Neuron (in vitro differentiated cells): ENCODE data around the gene VAV2.

Experiments
- H2AFZ ChIP-seq: one replicate; pipeline ENCODE4 v1.6.1; 2013; ENCODE audit warnings: low read depth, mild to moderate bottlenecking, inconsistent platforms, low read length, moderate library complexity
- H3K27me3 ChIP-seq: one replicate; pipeline ENCODE4 v1.6.1; 2013; ENCODE audit warnings: low read length; ENCODE audit not compliant: insufficient read depth
- H3K36me3 ChIP-seq: one replicate; pipeline ENCODE4 v1.6.1; 2013; ENCODE audit warnings: low read length; ENCODE audit not compliant: insufficient read depth
- H3K4me1 ChIP-seq: one replicate; pipeline ENCODE4 v1.6.1; 2013; ENCODE audit warnings: low read length; ENCODE audit not compliant: insufficient read depth
- H3K4me3 ChIP-seq: 2 replicates; pipeline ENCODE4 v1.5.1; 2013; ENCODE audit warnings: mild to moderate bottlenecking, low read length, moderate library complexity
- H3K9me3 ChIP-seq: one replicate; pipeline ENCODE4 v1.6.1; 2013; ENCODE audit warnings: low read length

Gene VAV2

DNA sequence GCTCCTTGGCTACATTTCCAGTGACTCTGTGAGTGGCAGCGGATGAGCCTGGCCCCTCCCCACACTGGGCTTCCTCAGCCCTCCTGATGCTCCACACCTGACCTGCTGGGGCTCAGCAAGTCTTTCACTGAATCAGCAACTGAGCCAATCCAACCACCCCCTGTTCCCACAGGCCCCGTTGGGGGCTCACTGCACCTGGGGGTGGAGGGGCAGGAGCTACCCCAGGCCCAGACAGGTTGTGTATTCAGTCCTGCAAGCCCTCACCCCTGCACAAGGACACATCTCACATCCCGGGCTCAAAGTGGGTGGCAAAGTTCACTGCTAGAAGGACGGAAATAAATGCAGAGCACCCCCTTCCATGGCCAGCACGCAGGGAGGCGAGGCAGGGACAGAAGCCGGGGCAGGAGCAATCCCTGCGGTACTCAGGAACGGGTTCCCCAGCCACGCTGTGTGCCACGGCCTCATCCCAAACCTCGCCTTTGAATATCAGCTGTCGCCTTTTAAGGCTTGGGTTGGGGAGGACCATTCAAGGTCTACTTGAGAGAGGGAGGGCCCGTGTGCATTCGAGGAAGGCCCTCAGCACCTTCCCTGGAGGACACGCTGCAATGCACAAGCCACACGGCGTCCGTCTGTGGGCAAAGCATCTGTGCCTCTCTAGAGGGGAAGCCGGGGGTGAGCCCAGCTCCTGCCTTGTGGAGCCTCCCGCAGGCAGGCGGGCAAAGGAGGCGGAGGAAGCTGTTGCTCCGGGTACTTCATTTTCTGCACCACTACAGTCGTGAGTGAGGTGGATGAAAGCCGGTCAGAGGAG lies 179.0 kb downstream of the VAV2 start:
- Histone ChIP-seq H2AFZ (no peak overlapping the region), H3K9me3 (no peaks in the 10 kb centered on the region), H3K36me3 (peaks cover 43% of the 10 kb centered on the region), H3K27me3 (no peaks in the 10 kb centered on the region), H3K4me1 (no peaks in the 10 kb centered on the region), H3K4me3 (no peak overlapping the region)

DNA sequence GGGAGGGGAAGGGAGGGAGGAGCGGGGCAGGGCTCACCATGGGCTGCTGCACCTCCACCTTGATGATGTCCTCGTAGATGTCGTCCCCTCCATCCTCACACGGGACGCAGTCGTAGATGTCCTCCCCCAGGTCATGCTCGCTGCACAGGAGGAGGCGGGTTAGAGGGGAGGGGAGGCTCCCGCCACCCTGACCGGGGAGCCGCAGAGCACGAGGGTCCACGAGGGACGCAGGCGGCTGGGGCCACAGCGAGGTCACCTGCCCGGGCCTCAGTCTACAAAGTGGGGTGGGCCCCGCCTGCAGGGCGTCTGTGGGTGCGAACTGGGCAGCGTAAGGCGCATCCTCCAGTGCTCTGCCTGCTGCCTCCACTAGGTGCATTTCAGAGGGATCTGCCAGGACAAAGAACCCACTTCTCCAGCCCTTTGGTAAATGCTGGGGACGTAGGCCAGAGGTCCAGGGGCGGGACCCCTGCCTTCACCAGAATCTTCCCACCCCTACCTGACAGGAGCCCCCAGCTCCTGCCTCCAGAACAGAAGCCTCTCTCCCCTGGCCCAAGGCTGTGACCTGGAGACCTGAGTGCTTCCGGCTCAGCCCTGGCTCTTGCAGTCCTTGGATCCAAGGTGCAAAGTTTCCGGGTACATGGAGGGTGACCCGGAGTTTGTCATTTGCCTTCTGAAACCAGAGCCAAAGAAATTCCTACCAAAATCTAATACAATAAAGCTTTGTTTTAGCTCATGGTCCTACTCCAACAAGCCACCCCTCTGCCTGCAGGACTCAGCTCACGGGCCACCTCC lies 179.9 kb downstream of the VAV2 start:
- no peaks in the 10 kb centered on the region for H3K4me1 ChIP-seq
- no peak overlapping the region for H2AFZ ChIP-seq
- no peak overlapping the region for H3K4me3 ChIP-seq
- H3K27me3 ChIP-seq: no peaks in the 10 kb centered on the region
- H3K36me3 ChIP-seq: peaks cover 51% of the 10 kb centered on the region
- no peaks in the 10 kb centered on the region for H3K9me3 ChIP-seq

DNA sequence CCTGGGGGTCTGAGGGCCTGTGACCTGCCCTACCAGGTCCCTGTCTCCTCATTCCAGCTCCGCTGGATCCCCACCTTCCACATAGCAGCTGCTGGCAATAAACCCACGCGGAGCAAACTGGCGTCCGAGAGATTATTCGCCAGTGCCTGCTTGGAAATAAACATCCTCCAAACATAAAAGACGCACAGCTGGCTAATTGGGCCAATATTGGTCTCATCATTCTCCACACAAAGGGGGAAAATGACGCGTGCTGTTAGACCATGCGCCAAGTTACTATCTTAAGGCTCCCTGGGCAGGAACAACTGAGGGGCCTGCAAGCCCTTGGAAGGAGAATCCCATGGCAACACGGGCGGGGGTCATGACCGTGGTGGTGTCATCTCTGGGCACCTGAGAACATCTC lies 180.7 kb downstream of the VAV2 start:
- no peaks in the 10 kb centered on the region for H3K27me3 ChIP-seq
- H3K36me3 ChIP-seq: peaks cover 58% of the 10 kb centered on the region
- no peak overlapping the region for H2AFZ ChIP-seq
- no peaks in the 10 kb centered on the region for H3K4me1 ChIP-seq
- no peaks in the 10 kb centered on the region for H3K9me3 ChIP-seq
- H3K4me3 ChIP-seq: no peak overlapping the region

DNA sequence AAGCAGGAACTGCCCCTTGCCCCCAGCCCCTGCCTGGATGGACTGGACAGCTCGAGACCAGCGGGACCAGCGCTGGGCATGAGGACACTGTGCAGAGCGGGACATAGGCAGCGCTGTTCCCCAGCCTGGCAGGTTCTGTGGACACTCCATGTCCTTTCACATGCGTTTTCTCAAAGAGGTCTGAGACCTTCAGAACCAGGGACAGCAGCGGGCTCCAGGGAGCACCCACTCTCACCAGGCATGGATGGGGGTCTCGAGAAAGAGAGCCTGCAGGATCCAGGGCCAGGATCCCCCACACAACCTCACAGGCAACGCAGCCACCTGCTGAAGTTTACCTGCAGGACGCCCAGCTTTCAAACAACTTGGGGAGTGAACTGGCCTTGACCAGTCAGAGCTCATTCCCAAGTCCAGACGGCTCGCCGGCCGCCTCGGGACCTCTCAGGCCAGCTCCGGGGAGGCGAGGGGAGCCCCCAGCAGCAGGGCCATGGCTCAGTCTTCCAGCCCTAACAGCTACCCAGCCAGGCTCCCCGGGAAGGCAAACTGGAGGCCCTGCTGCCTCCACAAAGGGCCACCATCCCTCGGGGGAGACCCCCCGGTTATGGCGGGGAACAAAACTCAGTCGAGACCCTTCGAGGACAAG lies 181.4 kb downstream of the VAV2 start:
- H3K4me3 ChIP-seq: no peak overlapping the region
- no peaks in the 10 kb centered on the region for H3K4me1 ChIP-seq
- H2AFZ ChIP-seq: no peak overlapping the region
- H3K27me3 ChIP-seq: no peaks in the 10 kb centered on the region
- no peaks in the 10 kb centered on the region for H3K9me3 ChIP-seq
- H3K36me3 ChIP-seq: peaks cover 64% of the 10 kb centered on the region

DNA sequence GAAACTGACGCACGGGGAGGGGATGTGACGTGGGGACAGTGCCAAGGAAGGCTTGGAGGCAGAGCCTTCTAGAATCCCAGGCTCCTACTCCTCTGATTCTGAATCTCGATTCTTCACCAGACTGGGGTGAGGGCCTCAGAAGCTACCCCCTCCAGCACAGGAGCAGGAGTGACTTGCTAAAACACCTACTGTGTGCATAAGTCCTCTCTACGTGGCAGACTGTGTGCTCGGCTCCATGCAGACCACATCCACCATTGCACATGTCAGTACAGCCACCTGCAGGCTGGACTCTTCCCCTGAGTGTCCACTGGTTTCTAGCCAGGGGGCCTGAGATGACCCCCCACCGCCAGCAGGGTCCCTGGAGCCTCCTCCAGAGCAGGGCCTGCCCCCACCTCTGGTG lies 182.8 kb downstream of the VAV2 start:
- Histone ChIP-seq H3K4me3 (no peak overlapping the region), H3K27me3 (no peaks in the 10 kb centered on the region), H3K36me3 (peaks cover 68% of the 10 kb centered on the region), H3K4me1 (no peaks in the 10 kb centered on the region), H2AFZ (no peak overlapping the region), H3K9me3 (no peaks in the 10 kb centered on the region)

DNA sequence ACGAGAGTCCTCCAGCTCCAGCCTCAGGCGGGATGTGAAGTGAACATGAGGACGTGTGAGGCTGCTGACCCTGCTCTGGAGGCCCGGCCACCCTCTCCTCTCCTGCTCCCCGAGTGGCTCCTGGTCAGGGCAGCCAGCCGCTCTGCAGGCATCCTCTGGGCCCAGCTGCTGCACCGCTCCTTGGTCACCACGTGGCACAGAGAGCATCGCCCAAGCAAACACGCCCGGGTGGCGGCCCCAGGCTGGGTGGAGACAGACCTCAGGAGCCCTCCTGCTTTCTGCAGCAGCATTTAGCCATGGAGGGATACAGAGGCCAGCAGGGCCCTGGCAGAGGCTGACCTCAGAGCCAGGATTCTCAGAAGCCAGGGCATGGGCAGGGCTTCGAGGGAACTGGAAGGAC lies 184.3 kb downstream of the VAV2 start:
- Histone ChIP-seq H3K27me3 (no peaks in the 10 kb centered on the region), H3K4me3 (no peak overlapping the region), H2AFZ (no peak overlapping the region), H3K9me3 (no peaks in the 10 kb centered on the region), H3K36me3 (peaks cover 61% of the 10 kb centered on the region), H3K4me1 (no peaks in the 10 kb centered on the region)

DNA sequence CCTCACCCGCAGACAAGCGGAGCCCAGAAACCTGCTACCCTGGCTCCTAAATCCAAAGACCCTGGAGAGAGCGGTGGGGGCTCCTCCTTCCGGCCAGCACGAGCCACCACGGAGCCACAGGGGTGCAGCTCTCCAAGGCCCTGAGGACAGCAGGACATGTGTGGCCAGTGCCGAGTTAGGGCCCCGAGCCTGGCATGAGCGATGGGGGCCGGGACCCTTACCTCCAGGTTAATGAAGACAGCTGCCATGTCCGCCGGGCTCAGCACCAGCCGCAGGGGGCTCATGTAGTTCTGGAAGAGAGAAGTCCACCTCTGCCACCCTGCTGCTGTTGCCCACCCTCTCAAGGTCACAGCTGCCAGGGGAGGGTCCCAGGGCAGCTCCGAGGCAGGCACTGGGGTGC lies 185.1 kb downstream of the VAV2 start:
- H2AFZ ChIP-seq: no peak overlapping the region
- peaks cover 60% of the 10 kb centered on the region for H3K36me3 ChIP-seq
- no peaks in the 10 kb centered on the region for H3K27me3 ChIP-seq
- H3K9me3 ChIP-seq: no peaks in the 10 kb centered on the region
- no peak overlapping the region for H3K4me3 ChIP-seq
- no peaks in the 10 kb centered on the region for H3K4me1 ChIP-seq

DNA sequence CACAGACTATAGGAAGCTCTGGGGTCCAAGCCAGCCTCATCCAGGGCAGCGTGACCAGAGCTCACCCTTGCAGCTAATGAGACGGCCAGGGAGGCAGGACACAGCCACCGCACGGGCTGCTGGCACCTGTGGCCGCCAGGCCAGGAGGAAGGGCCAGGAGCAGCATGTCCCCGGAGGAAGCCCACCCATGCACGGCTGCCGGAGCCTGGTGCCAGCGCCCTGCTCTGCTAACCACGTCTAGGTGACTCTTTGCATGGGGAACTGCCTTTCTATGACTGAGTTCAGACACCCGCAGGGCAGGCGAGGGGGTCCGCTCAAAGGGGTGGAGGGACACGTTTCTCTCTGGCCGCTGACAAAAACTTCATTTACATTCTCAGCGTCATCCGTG lies 185.5 kb downstream of the VAV2 start:
- H2AFZ ChIP-seq: no peak overlapping the region
- H3K27me3 ChIP-seq: no peaks in the 10 kb centered on the region
- no peak overlapping the region for H3K4me3 ChIP-seq
- no peaks in the 10 kb centered on the region for H3K4me1 ChIP-seq
- H3K9me3 ChIP-seq: no peaks in the 10 kb centered on the region
- peaks cover 56% of the 10 kb centered on the region for H3K36me3 ChIP-seq

DNA sequence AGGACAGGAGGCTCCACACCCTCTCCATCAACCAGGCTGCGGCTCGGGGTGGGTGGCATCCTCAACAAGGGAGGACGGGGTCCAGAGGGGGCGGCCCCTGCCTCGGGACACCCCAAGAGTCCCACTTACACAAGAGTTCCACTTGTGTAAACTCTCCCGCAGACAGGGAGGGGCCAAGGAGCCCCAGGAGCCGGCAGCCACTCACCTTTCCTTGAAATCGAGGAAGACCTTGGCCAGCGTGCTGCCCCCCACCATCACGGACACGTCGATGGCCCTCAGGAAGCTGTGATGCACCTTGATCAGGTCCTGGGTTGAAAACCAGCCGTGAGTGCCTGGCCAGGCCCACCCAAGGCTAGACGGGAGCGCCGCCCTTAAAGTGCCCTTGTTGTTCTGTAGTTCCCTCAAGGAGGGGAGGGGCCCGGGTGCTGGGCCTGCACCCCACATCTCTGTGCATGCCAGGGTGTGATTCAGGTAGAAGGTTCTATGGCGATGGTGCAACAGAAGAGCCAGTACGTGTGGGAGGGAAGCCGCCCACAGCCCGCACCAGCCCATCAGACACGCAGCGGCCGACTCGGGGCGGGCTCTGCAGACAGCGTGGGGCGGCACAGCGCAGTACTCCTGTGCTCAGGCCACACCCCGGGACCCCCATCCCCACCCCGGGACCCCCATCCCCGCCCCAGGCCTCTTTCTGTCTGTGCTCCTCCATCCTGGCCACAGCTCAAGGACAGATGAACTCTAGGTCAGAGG lies 186.1 kb downstream of the VAV2 start:
- no peaks in the 10 kb centered on the region for H3K4me1 ChIP-seq
- no peak overlapping the region for H3K4me3 ChIP-seq
- no peaks in the 10 kb centered on the region for H3K9me3 ChIP-seq
- no peak overlapping the region for H2AFZ ChIP-seq
- H3K36me3 ChIP-seq: peaks cover 59% of the 10 kb centered on the region
- no peaks in the 10 kb centered on the region for H3K27me3 ChIP-seq

DNA sequence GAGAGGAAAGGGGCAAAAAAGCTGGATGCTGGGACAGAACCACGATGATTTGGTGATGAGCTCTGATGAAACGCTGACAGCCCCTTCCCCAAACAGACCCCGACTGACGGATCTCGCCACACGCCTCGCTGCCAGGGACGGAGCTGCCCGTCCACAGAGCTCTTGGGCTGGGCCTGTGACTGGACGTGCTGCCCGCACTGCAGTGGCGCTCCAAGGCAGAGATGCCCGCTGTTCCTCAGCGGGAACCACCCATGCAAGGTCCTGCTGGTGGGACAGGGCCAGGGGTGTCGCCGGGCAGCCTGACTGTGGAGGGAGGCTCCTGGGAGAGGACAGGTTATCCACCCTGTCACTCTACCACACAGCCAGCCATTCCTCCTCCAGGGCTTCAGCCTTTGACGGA lies 187.9 kb downstream of the VAV2 start:
- Histone ChIP-seq H3K9me3 (no peaks in the 10 kb centered on the region), H3K4me1 (no peaks in the 10 kb centered on the region), H3K27me3 (no peaks in the 10 kb centered on the region), H2AFZ (no peak overlapping the region), H3K4me3 (no peak overlapping the region), H3K36me3 (peaks cover 42% of the 10 kb centered on the region)

DNA sequence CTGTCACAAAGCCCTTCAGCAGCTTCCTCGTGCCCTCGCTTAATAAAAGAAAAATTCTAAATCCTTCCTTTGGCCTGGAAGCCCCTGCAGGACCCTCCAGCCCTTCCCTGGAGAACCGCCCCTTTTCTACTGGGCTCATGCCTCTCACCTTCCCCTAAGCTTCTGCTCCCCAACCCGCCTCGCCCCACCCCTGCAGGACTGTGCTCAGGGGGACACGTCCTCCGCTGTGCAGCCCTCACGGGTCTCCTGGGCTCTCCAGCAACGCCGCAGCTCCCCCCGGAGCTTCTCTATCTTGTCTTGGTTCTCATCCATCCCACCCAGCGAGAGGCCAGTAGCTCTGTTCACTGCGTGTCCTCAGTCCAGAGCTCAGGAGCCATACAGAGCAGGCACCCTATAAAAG lies 188.4 kb downstream of the VAV2 start:
- Histone ChIP-seq H3K9me3 (no peaks in the 10 kb centered on the region), H3K4me3 (no peak overlapping the region), H3K36me3 (peaks cover 37% of the 10 kb centered on the region), H3K27me3 (no peaks in the 10 kb centered on the region), H3K4me1 (no peaks in the 10 kb centered on the region), H2AFZ (no peak overlapping the region)

DNA sequence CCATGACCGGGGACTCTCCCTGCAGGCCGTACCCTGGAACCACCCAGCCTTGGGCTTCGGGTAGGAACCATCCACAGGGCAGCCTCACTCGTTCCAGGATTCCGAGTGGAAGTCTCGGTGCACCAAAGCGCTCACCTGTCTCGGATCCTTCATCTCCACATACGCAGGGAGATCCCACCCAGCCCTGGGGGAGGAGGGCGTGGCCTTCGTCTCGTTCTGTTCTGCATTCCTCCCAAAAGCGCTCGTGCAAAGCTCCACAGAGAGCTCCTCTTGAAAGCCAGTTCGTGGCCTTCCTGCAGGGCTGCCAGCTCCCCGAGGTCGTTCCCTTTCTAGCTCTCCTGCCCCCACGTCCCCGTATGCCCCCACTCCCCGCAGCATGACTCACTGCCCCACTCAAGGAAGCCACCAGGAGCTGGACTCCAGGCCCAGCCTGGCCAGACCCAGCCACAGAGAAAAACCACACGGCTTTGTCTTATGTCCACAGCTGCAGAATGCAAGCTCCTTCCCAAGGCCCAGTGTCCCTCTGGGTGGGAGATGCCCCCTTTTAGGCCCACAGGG lies 189.0 kb downstream of the VAV2 start:
- no peaks in the 10 kb centered on the region for H3K9me3 ChIP-seq
- H3K4me3 ChIP-seq: no peak overlapping the region
- H3K27me3 ChIP-seq: no peaks in the 10 kb centered on the region
- peaks cover 31% of the 10 kb centered on the region for H3K36me3 ChIP-seq
- H2AFZ ChIP-seq: no peak overlapping the region
- H3K4me1 ChIP-seq: no peaks in the 10 kb centered on the region
